OCI-LY3 (cell line): ENCODE measurements around the gene BUB1.

ENCODE experiments used
- EZH2phosphoT487 ChIP-seq: fragments of 200-600 bp; shearing (Covaris generic); IDR thresholded peaks from 2 replicates; pipeline ENCODE4 v1.6.1; 2018; ENCODE audit warnings: antibody characterized with exemption, mixed run types, low read depth
- TF ChIP-seq, protein P1 (sequence below): fragments of 200-600, 300-600 bp; sonication (generic); IDR thresholded peaks from 2 replicates; pipeline ENCODE4 v1.5.1; 2014; ENCODE audit warnings: antibody characterized with exemption, low read length, low read depth

DNA sequence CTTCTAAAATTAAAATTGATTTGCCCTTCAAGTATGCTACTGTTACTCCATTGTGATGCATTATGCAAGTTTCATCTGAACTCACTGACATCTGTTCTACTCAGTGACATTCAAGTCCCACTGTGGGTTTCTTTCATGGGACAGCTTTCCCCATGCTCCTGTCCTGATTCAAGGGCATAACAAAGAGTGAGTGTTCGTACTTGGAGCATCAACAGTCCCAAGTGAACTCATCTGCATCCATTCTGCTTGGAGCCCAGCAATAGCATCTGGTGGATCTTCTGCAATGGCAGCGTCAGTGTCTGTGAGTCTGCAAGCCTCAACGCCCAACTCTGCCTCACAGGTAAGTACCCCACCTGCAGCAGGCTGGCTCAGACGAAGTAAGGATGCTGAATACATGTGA, 27.5 kb downstream of the BUB1 start:
- TF ChIP-seq, protein P1, sequence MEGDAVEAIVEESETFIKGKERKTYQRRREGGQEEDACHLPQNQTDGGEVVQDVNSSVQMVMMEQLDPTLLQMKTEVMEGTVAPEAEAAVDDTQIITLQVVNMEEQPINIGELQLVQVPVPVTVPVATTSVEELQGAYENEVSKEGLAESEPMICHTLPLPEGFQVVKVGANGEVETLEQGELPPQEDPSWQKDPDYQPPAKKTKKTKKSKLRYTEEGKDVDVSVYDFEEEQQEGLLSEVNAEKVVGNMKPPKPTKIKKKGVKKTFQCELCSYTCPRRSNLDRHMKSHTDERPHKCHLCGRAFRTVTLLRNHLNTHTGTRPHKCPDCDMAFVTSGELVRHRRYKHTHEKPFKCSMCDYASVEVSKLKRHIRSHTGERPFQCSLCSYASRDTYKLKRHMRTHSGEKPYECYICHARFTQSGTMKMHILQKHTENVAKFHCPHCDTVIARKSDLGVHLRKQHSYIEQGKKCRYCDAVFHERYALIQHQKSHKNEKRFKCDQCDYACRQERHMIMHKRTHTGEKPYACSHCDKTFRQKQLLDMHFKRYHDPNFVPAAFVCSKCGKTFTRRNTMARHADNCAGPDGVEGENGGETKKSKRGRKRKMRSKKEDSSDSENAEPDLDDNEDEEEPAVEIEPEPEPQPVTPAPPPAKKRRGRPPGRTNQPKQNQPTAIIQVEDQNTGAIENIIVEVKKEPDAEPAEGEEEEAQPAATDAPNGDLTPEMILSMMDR = no peak
- TF ChIP-seq EZH2phosphoT487 = no peak
